GM10266 (cell line): ENCODE results near the gene LZTR1.

Experiments
- DNase-seq: peaks from one replicate; pipeline ENCODE4 v3.0.0; 2012; ENCODE audit errors: extremely low spot score
- TF ChIP-seq, protein P1 (sequence below): IDR thresholded peaks from 2 replicates; pipeline ENCODE4 v1.5.1; 2012; ENCODE audit warnings: mild to moderate bottlenecking, low read depth; ENCODE audit not compliant: control insufficient read depth, insufficient read depth; ENCODE audit errors: missing control alignments

The LZTR1 gene

DNA sequence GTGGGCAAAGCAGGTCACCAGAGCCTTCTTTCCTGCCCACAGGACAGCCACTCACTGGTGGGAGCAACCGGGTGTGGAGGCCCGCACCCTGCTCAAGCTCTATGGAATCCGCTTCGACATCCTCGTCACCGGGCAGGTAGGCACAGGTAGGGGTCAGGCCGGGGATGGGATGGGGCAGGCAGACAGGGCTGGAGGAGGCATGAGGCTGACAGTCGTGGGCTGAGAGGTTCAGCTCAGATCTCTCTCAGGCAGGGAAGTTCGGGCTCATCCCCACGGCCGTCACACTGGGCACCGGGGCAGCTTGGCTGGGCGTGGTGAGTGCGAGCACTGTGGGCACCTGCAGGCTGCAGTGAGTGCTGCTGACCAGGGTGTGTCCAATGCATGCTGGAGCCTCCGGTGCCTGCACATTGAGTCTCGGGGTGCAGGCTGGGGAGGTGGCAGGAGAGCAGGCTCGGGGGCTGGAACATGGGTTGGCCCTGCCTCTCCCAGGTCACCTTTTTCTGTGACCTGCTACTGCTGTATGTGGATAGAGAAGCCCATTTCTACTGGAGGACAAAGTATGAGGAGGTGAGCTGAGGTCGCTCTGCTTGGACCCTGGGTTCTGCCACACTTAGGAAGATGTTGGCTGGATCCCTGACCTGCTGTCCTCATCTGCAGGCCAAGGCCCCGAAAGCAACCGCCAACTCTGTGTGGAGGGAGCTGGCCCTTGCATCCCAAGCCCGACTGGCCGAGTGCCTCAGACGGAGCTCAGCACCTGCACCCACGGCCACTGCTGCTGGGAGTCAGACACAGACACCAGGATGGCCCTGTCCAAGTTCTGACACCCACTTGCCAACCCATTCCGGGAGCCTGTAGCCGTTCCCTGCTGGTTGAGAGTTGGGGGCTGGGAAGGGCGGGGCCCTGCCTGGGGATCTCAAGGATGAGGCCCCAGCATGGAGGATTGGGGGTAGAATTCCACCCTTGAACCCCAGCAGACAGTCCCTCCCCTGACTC is 44.0 kb downstream of the LZTR1 start:
- TF ChIP-seq, protein P1, sequence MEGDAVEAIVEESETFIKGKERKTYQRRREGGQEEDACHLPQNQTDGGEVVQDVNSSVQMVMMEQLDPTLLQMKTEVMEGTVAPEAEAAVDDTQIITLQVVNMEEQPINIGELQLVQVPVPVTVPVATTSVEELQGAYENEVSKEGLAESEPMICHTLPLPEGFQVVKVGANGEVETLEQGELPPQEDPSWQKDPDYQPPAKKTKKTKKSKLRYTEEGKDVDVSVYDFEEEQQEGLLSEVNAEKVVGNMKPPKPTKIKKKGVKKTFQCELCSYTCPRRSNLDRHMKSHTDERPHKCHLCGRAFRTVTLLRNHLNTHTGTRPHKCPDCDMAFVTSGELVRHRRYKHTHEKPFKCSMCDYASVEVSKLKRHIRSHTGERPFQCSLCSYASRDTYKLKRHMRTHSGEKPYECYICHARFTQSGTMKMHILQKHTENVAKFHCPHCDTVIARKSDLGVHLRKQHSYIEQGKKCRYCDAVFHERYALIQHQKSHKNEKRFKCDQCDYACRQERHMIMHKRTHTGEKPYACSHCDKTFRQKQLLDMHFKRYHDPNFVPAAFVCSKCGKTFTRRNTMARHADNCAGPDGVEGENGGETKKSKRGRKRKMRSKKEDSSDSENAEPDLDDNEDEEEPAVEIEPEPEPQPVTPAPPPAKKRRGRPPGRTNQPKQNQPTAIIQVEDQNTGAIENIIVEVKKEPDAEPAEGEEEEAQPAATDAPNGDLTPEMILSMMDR = no peak
- no peak for DNase-seq

GRCh38 chr22:21026783-21027692 is 44.9 kb downstream of the LZTR1 start:
- TF ChIP-seq, protein P1 = no peak
- DNase-seq = no peak

- DNase-seq = no peak
- TF ChIP-seq, protein P1 = no peak
These were observed 46.5 kb downstream of the LZTR1 start for GRCh38 chr22:21028277-21029251.

DNA sequence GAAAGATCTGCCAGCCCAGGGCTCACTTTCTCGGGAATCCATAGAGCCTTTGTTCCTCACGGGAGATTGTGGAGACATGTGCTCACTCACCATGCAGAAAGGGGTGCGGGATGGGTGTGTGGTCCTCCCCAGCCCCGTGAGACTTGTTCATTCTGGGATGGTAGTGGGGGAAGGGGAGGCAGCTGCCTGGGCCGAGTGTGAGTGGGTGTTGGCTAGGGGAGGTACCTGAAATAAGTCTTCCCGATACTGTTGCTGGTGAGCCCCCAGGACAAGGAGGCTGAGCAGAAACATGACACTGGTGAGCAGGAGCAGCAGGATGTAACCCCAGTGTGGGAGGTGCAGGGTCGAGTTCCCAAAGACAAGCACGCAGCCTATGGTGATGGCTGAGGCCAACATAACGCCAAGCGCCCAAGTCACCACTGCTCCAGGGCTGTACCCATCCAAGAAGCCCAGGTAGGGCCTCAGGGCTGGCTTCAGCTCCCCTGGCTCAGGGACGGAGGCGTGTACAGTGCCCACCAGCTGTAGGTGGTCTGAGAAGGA is 47.5 kb downstream of the LZTR1 start:
- TF ChIP-seq, protein P1 = no peak
- no peak for DNase-seq

GRCh38 chr22:21030032-21030431 is 47.9 kb downstream of the LZTR1 start:
- TF ChIP-seq, protein P1 = no peak
- DNase-seq = no peak
